Activated CD8-positive, alpha-beta memory T cell treated with anti-CD3 and anti-CD28 coated beads for 4 hours (primary cell): Measurements from ENCODE around the gene DRD4.

Source experiments
- DNase-seq, 2 donors: peaks; one replicate each; pipeline ENCODE4 v3.0.0-alpha.2; 2020; ENCODE audit warnings: low read depth in 2 of 2

The DRD4 gene

GRCh38 chr11:636511-637332 lies at the start of gene DRD4:
Gene DRD4 (plus strand): TSS chr11:637269. CDS start chr11:637305, 36 bp downstream.
- no peak for DNase-seq

GRCh38 chr11:587546-587945 lies 49.5 kb upstream of the DRD4 start:
- DNase-seq = no peak

GRCh38 chr11:587978-588380 lies 49.1 kb upstream of the DRD4 start:
- DNase-seq = peak; percentile 50 to 52

GRCh38 chr11:589798-590197 lies 47.3 kb upstream of the DRD4 start:
- no peak for DNase-seq

- no peak for DNase-seq
Measured at GRCh38 chr11:590997-591396, 46.1 kb upstream of the DRD4 start.

- DNase-seq = no peak
Measured at GRCh38 chr11:592501-592900, 44.6 kb upstream of the DRD4 start.

GRCh38 chr11:592918-593317 lies 44.2 kb upstream of the DRD4 start:
- no peak for DNase-seq

GRCh38 chr11:593347-593746 lies 43.7 kb upstream of the DRD4 start:
- no peak for DNase-seq

GRCh38 chr11:595400-595799 lies 41.7 kb upstream of the DRD4 start:
- no peak for DNase-seq

GRCh38 chr11:596374-596773 lies 40.7 kb upstream of the DRD4 start:
- DNase-seq = no peak

- DNase-seq = no peak
Measured at GRCh38 chr11:597166-597725, 39.8 kb upstream of the DRD4 start.

- DNase-seq = no peak
Measured at GRCh38 chr11:598005-598680, 38.9 kb upstream of the DRD4 start.

GRCh38 chr11:601573-602245 lies 35.4 kb upstream of the DRD4 start:
- DNase-seq = no peak

- DNase-seq = no peak
Measured at GRCh38 chr11:603154-603553, 33.9 kb upstream of the DRD4 start.

GRCh38 chr11:605286-606129 lies 31.6 kb upstream of the DRD4 start:
- DNase-seq = no peak

- no peak for DNase-seq
Measured at GRCh38 chr11:606245-606644, 30.8 kb upstream of the DRD4 start.

GRCh38 chr11:607020-607780 lies 29.9 kb upstream of the DRD4 start:
- no peak for DNase-seq

- DNase-seq = no peak
Measured at GRCh38 chr11:607971-608659, 29.0 kb upstream of the DRD4 start.

- DNase-seq = no peak
Measured at GRCh38 chr11:608791-609251, 28.2 kb upstream of the DRD4 start.

- DNase-seq = no peak
Measured at GRCh38 chr11:609341-609811, 27.7 kb upstream of the DRD4 start.
